NCI-H510A treated with DMSO at 0.1 percent for 48 hours (cell line): ENCODE data around the gene AANAT.

Source experiments
- DNase-seq: peaks from one replicate; lab custom pipeline; 2025; lab: John Stamatoyannopoulos, UW

The AANAT gene

DNA sequence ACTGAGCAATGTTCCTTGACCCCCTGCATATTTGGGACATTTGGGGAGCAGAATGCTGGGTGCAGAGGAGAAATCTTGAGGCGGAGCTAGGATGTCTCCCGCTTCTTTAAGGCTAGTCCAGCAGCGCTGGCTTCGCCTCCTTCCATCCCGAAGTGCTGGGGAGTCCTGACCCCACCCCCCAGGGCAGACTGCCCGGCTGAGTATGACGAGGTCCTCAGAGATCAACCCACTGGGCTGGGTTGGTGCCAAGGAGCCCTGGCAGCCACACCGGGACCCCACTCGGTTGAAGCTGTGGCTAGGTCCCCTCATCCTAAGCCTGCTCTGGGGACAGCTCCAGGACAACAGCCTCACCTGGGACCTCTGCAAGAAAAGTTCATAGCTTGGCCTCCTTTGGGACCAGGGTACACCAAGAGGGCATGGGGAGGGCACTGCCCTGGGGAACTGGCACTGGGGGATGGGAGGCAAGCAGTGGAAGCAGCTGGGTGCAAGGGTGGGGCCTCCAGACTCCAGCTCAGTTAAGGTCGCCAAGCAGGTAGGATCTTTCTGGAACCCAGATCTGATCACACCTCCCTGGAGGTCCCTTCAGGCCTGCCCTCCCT is 22.8 kb downstream of the AANAT start:
- no peak for DNase-seq

DNA sequence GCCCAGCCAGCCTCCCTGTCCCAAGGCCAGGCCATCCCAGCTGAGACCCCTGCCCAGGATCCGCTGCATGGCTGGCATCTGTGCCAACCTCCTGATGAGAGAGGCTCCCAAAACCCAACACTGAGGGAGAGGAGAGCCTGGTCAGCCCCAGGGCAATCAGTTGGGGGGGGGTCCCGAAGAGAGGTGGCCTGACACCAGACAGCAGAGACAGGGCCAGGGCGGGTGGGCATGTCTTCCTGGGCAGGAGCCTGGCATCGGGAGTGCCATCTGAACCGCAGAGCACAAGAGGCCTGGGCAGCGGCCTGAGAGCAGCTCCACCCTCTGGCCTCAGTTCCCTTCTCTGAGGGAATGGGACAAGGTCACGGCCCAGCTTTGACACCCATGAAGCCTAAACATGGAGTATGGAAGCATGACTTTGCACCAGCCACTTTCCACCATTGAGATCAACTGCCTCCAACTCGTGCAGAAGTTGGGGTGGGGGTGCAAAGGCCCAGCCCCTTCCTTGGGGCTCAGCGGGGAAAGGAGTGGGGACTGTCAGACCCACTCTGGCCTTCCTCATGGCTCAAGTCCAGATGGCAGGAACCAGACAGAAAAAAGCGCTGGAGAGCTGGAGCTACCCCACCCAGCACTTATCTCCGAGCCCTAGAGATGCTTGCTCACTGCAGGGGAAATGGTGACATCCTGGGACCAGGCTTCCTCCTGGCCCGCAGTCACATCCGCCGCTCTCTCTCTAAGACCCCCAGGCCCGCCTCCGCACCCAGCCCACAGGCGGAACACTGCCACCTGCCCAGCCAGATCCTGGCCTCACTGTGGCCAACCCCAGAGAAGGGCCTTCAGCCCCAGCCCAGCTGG is 24.1 kb downstream of the AANAT start:
- no peak for DNase-seq

DNA sequence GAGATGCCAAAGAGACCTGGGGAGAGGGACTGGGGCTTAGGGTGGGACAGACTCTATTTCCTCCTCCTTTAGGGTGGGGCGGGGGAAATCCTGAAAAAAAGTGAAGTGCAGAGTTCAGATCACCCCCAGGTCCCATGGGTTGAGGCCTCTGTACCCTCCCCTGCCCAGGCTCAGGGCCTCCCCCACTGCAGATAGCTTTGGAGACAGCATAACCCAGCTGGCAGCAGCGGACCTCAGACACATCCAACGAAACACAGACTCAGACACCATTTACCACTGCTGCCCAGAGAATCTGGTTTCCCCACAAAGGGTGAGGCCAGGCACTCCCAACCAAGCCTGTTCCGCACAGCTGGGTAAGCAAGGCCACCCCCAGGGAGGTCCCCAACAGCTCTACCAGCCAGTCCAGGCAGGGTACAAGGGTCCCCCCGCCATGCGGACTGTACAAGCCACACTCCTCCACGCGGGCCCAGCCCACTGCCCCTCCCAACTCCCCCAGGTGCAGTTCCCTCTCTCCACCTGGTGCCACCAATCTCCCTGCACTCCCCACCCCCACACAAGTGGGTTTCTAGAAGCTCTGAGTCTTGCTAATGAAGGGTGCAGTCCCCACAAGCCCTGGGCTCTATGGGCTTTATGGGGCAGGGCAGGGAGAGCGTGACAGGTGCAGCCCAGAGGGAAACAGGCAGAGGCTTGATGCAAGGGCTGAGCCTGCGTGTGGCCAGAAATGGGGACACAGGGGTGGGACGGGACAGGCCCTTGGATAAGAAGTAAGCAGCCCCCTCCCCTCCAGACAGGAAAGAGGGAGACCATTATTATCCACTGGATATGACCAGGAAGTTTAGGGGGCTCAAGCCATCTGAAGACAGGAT is 25.0 kb downstream of the AANAT start:
- no peak for DNase-seq

DNA sequence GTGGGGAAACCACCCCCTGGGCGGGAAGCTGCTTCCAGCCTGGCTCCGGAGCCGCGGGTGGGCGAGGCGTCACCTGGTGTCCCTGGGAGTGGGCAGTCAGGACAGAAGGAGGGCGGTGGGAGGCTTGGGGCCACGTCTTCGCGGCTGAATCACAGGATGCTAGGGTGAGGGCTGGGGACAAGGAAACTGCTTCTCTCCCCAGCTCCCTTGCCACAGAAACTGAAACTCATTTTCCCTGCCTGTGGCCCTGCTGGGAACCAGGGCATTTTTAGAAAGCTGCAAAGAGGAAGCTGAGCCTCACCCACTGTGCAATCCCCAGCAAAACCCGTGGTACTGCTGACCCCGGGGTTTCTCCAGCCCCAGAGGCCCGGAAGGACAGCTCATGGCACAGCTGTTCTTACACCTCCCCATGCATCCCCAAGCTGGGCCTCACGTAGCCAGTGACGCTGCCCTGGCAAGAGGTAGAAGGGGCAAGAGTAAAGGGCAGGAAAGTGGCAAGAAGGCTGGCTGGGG is 25.6 kb downstream of the AANAT start:
- no peak for DNase-seq

DNA sequence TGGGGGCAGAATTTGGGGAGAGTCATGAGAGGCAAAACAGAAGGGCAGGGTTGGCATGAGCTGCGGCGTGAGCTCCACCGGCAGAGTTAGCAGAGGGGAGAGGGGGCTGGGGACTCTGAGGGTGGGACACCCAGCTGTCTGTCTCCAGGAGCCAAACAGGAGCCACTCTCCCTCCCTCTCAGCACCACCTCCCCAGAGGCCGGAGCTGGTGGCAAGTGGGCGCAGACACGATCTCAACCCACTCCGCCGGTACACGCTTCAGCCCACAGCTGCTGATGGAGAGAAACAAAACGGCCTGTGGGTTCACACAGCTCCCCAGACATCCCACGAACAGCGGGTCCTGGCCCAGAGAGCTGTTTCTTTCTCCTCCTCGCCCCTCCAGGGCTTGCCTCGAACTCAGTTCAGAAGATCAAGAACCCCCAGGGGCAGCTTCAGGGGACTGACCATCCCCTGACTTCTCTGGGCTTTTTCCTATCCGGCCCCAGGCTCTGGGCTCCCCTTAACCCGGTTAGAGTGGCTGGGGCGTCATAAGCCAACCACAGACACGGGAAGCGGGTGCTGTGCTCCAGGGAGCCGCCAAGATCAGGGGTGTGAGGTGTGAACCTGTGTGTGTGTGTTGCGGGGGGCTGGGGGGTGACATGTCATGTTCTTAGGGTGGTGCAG is 26.2 kb downstream of the AANAT start:
- DNase-seq, result no peak

DNA sequence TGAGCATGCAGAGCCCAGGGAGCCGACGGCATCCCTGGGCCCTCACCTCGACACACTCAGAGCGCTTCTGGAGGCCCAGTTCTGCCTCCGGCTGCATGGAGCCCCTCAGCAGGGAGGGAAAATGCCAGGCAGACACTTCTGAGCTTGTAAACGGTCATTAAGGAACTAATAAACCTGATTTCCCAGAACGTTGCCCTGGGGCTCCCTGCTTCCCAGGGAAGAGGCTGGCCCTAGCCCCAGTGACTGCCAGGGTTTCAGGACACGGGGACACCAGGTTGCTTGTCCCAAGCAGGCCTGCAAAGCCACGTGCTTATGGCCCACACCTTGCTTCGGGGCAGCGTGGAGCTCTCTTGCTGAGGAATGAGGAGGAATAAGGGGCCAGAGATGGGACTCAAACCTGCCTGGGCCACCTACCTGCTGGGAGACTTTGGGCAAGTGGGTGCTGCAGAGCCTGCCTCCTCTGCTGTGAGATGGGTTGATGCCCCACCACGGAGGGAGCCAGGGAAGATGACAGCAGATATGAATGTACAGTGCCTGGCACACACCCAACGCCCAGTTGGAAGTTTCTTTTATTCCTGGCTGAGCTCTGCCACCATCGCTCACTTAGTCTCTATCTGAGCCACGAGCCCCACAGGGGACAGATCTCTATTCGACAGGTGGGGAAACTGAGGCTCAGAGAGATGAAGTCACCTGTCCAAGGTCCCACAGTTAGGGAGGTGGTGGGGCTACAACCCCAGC is 28.4 kb downstream of the AANAT start:
- DNase-seq, result no peak

DNA sequence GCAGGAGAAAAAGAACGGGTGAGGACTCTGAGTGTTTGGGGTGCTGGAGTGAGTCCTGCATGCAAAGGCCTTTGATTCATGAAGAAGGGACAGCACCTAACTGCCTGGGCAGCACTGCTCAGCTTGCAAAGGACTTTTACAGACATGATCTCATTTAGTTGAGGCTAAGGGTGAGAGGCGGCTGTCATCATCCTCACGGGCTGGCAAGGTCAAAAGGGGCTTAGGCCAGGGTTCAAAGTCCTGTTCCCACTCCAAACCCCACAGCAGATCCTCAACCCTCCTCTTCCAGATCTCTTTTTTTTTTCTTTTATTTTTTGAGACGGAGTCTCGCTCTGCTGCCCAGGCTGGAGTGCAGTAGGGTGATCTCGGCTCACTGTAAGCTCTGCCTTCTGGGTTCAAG is 29.1 kb downstream of the AANAT start:
- no peak for DNase-seq

DNA sequence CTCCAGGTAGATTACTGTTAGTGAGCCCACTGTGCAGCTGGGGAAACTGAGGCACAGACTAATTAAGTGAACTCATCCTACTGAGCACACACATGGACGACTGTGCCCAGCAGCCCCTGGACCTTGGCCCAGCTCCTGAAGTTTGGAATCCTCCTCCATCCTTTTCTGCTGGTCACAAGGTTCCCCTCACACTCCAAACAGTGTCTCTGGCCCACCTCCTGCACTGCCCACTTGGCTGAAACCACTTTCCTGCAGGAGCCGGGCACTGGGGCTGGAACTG is 30.2 kb downstream of the AANAT start:
- DNase-seq, result no peak

DNA sequence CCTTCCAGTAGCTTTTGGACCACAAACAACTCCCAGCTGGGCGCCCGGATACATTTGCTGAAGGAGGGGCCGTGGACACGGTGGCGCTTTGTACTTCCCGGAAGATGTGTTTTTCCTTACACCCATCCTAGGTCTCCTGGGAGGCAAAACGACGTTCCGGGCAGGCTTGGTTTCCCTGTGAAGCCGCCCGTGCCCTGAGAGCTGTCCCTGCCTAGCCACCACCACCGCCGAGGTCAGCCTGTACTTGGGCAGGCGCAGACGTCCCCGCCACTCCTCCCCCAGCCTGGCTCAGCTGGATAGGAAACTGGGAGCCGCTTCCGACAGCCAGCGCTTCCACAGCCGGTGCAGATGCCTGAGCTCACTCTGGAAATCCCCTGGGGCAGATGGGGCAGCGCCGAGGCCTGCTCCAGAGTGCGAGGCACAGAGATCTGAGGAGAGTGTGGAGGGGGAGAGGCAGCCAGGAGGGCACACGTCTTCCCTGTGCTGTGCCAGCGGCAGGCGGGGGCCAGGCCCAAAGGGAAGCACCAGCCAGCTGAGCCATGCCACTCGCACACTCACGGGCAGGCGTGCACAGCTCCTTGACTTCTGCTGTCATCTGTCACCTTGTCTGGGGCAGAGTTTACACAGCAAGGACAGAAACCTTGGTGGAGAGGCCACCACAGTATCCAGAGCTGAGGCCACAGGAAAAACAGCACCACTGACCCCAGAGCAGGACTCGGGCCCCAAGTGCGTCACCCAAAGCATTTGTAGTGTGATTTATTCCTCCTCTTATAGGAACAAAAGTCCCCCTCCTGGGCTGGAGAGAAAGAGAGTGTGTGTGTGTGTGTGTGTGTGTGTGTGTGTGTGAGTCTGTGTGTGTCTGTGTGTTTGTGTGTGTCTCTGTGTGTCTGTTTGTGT is 30.8 kb downstream of the AANAT start:
- no peak for DNase-seq

DNA sequence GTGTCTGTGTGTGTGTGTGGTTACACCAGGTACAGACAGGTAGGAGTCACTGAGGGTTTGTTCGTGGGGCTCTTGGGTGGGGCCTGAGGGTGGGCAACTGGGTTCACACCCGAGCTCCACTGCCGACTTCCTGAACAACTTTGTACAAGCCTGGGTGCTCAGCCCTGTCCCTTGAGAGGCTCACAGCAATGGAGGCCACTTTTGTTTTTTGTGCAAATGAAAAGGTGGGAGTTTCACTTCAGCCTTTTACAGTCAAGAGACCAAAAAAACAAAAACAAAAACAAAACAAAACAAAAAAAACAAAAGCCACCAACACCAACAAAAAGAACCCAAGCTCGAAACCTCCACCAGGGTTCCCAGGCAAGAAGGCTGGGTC is 31.5 kb downstream of the AANAT start:
- DNase-seq, result no peak

DNA sequence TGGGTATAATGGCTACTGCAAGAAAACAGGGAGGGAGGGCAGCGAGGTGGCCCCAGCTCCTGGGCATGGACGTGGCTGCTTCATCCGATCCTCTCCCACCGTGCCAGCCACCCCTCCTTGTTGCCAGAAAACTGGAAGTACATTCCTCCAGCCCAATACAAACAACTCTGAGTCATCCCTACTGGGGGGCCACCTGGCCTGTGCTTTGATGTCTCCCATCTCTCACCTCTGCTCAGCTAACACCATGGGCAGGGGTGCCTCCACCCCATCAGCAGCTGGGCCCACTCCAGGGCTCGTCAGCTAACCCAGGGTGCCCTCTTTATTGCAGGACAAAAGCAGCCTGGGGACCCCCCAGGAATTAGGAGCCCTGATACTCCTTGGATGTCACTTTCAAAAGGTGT is 31.9 kb downstream of the AANAT start:
- no peak for DNase-seq

DNA sequence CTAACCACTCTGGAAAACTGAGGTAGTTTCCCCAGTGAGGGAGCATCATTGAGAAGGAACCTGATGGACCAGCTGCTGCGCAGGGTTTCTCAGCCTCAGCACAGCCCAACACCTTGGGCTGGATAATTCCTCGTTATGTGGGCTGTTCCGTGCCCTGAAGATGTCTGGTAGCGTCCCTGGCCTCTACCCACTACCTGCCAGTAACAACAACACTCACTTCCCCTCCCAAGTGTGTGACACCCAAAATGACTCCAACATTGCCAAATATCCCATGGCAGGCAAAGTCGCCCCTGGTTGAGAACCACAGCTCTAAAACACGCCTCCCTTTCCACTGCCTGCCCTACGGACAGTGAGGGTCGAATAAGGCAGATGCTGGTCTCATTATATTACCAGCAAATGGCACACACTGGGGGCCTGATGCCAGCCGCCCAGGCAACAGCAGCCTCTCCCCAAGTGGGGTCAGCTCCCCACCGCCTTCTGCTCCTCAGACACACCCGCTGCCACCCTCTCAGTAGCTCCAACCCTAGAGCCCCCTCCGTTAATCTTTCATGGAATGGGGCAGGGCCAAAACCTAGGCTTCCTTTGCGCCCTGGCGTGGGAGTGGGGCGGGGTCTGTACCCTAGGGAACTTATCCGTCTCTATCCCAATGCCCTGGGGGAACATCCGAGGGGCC is 32.8 kb downstream of the AANAT start:
- DNase-seq, result no peak

DNA sequence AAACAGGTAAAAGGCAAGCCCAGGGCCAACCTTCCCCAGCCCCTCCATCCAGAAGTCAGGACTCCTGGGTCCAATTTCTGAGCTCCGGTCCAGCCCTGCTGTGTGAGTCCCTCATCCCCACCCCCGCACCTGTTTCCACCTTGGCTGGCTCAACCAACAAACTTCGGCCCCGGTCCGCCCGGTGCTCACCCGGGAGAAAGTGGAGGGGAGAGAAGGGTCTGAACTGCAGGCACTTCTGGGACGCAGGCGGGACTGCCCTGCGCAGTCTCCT is 33.3 kb downstream of the AANAT start:
- DNase-seq, result no peak

DNA sequence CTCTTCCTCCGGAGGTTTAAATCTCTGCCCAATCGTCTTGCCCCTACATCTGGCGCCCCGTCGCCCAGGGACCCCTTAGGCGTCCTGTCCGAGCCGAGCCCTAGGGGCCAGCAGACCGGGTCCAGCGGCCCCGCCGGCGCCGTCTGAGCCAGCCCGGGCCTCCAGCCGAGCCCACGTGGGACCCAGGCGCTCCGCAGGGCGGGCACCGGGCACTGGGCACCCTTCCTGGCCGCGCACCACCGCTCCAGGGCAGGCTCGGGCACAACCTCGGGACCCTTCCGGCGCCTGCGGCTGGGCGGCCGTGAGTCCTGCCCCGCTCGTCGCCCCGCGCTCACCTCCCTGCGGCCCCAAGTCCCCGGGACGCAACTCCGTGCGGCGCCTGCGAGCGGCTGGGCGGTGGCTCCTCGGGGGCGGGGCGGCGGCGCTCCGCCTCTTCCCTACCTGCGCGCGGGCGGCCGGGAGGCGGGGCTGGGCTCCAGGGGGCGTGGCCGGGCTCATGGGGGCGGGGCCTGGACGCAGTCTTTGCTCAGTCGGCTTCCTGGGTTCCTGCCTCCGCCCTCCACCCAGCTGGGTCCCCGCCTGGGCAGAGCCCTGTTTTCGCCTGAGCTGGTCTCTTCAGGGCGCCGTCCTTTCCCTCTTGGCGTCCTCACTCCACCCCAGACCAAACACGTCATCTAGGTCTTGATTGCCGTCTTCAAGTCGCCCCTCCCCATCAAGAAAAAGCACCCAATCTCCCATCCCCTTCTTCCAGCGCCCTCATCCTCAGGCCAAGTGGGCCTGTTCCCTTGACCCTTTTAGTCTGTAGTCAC is 33.8 kb downstream of the AANAT start, which contains the start of gene RHBDF2:
TSS of gene RHBDF2 (minus strand) at position 406 of the 809 bp plus-strand sequence. CDS start 19,899 bp downstream, outside the sequence.
- DNase-seq, result peak; percentile 77

DNA sequence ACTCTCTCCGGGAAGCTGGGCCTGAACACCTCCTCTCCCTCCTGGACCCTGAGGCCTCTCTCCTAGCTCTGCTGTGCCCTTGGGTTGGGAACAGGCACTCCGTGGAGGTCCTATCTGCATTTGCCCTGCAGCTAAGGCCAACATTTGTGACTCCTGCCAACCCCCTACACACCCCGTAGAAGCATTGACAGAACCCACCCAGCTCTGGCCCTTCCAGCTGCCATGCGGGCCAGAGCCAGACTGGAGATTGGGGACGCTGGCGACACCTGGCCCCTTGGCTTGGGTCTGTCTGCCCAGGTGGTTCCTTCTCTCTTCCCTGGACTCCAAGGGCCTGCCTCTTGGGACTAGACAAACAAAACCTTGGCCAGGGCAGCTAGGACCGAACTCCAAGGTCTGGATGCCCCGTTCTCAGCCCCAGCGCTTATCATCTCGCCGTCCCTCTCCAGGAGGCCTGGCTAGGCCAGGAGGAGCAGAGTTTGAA is 34.5 kb downstream of the AANAT start:
- DNase-seq, result no peak

DNA sequence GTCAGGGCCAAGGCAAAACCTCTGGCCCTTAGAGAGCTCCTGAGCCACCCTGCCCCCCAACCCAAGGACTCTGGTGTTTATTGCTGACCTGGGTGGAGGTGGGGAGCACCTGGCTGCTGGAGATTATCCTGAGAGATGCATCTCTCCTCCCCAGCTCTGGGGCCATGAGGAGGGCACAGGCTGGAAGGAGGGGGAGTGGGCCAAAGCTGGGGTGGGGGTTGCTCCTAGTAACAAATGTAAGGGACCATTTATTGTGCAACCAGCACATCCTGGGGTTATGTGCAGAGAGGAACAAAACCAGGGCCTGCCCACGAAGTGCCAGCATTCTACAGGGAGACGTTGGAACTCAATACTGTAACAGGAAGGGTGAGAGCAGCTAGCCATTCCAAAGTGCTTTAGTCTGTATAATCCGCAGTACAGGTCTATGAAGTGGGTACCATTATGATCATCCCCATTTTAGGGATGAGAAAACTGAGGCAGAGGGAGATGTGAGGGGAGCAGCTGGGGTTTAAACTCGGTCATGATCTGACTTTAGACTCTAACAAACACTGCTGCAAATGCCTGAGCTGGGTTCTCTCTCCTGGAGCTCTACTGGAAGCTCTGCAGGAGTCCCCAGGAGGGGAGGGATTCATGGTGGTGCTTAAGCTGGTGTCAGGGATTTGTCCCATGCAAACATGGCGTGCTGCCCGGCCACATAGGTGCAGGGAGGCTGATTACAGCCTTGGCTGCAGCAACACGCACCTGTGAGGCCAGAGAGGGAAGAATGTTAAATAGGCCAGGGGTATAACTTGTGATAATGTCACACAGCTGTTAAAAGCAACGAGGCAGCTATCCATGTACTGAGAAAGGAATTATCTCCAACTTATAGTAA is 35.2 kb downstream of the AANAT start:
- DNase-seq, result no peak

DNA sequence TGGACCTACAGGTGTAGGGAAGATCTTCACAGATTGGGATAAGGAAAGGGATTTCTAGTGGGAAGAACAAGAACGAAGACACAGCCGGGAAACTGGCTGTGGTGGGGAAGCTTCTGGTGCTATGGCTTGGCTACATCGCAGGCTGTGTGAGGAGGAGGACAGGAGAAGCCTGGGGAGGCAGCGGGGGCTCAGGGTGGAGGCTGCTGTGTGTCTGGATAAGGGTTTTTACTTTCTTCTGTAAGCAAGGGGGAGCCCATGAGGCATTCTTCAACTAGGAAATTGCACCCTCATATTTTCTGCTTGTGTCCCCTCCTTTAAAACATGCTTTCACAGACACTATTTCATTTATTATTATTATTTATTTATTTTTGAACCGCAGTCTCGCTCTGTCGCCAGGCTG is 36.7 kb downstream of the AANAT start:
- no peak for DNase-seq
